BE2C (cell line): ENCODE data around the gene TRABD2A. TPM values are rescaled to one million over a fixed set of nuclear protein-coding genes. Genes with fewer than 3 reads are reported as not detected.

Source experiments
- DNase-seq: peaks from one replicate; pipeline ENCODE4 v3.0.0-alpha.2; 2020
- H3K27me3 ChIP-seq: fragments of 250-450 bp; sonication (Bioruptor Pico); 2 replicates; pipeline ENCODE4 v1.5.1; 2020; ENCODE audit warnings: mild to moderate bottlenecking
- H3K36me3 ChIP-seq: fragments of 250-450 bp; sonication (Bioruptor Pico); 2 replicates; pipeline ENCODE4 v1.5.1; 2020; ENCODE audit warnings: mild to moderate bottlenecking
- H3K4me1 ChIP-seq: fragments of 250-450 bp; sonication (Bioruptor Pico); 2 replicates; pipeline ENCODE4 v1.5.1; 2020
- H3K4me3 ChIP-seq: 2 replicates; pipeline ENCODE4 v1.5.1; 2011; ENCODE audit warnings: low read depth, low read length
- H3K9me3 ChIP-seq: fragments of 250-450 bp; sonication (Bioruptor Pico); 2 replicates; pipeline ENCODE4 v1.5.1; 2020
- polyA plus RNA-seq: library from polyadenylated mRNA; unstranded; fragments of >200 nt; gene quantifications from one replicate; pipeline ENCODE4 v1.2.1, GENCODE V29; 2012; ENCODE audit warnings: low read depth, missing spikeins; ENCODE audit not compliant: insufficient read length, insufficient read depth
- TF ChIP-seq, protein P1 (sequence below): IDR thresholded peaks from 2 replicates; pipeline ENCODE4 v1.5.1; 2012; ENCODE audit warnings: mild to moderate bottlenecking, low read depth, low read length

Gene TRABD2A, protein sequence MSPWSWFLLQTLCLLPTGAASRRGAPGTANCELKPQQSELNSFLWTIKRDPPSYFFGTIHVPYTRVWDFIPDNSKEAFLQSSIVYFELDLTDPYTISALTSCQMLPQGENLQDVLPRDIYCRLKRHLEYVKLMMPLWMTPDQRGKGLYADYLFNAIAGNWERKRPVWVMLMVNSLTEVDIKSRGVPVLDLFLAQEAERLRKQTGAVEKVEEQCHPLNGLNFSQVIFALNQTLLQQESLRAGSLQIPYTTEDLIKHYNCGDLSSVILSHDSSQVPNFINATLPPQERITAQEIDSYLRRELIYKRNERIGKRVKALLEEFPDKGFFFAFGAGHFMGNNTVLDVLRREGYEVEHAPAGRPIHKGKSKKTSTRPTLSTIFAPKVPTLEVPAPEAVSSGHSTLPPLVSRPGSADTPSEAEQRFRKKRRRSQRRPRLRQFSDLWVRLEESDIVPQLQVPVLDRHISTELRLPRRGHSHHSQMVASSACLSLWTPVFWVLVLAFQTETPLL
- polyA plus RNA-seq: not detected

DNA sequence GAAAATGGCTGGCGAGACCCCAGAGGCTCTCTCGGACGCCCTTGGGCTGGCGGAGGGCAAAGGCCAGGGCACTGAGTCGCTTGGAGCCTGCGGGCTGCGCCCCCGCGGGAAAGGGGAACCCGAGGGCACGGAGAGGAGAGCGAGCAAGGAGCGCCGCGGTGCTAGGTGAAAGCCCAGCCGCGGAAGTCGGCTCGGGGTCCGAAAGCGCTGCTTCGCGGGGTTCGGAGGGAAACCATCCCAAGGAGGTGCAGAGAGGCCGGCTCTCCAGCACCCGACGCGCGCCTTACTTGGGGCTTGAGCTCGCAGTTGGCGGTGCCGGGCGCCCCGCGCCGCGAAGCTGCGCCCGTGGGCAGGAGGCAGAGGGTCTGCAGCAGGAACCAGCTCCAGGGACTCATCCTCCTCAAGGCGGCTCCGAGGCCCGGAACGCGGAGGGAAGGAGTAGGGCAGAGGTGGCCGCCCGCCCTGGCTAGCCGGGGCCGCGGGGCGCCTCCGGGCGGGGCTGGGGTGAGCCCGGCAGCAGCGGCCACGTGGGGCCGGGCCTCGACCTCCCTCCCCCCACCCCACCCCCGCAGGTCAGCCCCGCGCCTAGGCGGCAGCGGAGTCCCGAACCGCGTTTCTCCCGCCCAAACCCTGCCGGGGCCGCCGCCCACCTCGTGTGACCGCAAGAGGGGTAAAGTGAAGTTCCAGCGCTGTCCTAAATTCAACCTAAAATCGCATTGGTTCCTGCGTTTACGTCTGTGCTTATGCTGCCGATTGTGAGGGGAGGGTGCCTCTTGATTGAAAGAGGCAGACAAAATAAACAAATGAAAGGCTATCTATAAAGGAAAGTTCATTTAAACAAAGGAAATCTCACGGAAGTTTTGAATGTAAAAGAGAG is at the start of gene TRABD2A:
Gene TRABD2A, minus strand, starts transcription at position 440 of the 877 bp plus-strand sequence. Its CDS starts 45 bp downstream, at position 395.
- peak within 1 kb of the TSS; percentile 15 for H3K4me3 ChIP-seq
- TF ChIP-seq, protein P1, sequence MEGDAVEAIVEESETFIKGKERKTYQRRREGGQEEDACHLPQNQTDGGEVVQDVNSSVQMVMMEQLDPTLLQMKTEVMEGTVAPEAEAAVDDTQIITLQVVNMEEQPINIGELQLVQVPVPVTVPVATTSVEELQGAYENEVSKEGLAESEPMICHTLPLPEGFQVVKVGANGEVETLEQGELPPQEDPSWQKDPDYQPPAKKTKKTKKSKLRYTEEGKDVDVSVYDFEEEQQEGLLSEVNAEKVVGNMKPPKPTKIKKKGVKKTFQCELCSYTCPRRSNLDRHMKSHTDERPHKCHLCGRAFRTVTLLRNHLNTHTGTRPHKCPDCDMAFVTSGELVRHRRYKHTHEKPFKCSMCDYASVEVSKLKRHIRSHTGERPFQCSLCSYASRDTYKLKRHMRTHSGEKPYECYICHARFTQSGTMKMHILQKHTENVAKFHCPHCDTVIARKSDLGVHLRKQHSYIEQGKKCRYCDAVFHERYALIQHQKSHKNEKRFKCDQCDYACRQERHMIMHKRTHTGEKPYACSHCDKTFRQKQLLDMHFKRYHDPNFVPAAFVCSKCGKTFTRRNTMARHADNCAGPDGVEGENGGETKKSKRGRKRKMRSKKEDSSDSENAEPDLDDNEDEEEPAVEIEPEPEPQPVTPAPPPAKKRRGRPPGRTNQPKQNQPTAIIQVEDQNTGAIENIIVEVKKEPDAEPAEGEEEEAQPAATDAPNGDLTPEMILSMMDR: no peak
- DNase-seq: no peak

GRCh38 chr2:84927275-84927627 is 46.4 kb upstream of the TRABD2A start:
- no peak overlapping the region for H3K4me3 ChIP-seq
- no peak for DNase-seq
- H3K36me3 ChIP-seq: no peaks in the 10 kb centered on the region
- TF ChIP-seq, protein P1: no peak
- H3K27me3 ChIP-seq: no peaks in the 10 kb centered on the region
- H3K4me1 ChIP-seq: no peaks in the 10 kb centered on the region; the same call in 1 of the 2 replicates
- no peaks in the 10 kb centered on the region for H3K9me3 ChIP-seq

More for the DNA sequence above, at the start of gene TRABD2A:
- no peaks in the 10 kb centered on the region for H3K4me1 ChIP-seq
- peaks cover 32% of the 10 kb centered on the region for H3K27me3 ChIP-seq
- H3K9me3 ChIP-seq: no peaks in the 10 kb centered on the region
- H3K36me3 ChIP-seq: no peaks in the 10 kb centered on the region

GRCh38 chr2:84925724-84926376 is 45.0 kb upstream of the TRABD2A start:
- TF ChIP-seq, protein P1: peak; percentile 75
- Histone ChIP-seq H3K9me3 (no peaks in the 10 kb centered on the region), H3K4me1 (no peaks in the 10 kb centered on the region; the same call in 1 of the 2 replicates), H3K27me3 (no peaks in the 10 kb centered on the region), H3K36me3 (no peaks in the 10 kb centered on the region), H3K4me3 (peak overlapping the region; percentile 41)
- DNase-seq: peak; percentile 89

DNA sequence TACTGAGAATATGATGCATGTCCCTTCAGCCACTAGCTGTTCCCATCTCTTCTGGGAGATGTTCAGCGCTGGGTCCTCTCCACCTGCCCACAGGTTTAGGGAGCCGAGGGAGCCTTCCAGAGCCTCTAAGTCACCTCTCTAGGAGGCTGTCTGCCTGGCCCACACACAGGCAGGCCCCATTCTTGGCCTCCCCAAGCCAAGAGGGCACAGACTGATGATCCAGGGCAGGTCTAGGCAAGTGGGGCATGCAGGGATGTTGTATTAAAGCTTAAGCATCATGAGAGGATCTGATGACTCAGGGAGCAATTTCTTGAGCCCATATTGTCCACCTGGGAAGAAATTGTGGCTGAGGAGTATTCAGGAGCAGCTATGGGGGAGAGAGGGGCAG is 44.4 kb upstream of the TRABD2A start:
- H3K27me3 ChIP-seq: no peaks in the 10 kb centered on the region
- H3K9me3 ChIP-seq: no peaks in the 10 kb centered on the region
- no peaks in the 10 kb centered on the region; the same call in 1 of the 2 replicates for H3K4me1 ChIP-seq
- no peak for DNase-seq
- no peak overlapping the region for H3K4me3 ChIP-seq
- TF ChIP-seq, protein P1: no peak
- no peaks in the 10 kb centered on the region for H3K36me3 ChIP-seq

GRCh38 chr2:84924173-84925106 is 43.6 kb upstream of the TRABD2A start:
- Histone ChIP-seq H3K4me3 (no peak overlapping the region), H3K4me1 (no peaks in the 10 kb centered on the region; the same call in 1 of the 2 replicates), H3K27me3 (no peaks in the 10 kb centered on the region), H3K9me3 (no peaks in the 10 kb centered on the region), H3K36me3 (no peaks in the 10 kb centered on the region)
- DNase-seq: no peak
- TF ChIP-seq, protein P1: no peak
